Neural crest cell (in vitro differentiated cells): ENCODE results near the gene KCNMA1. TPM values are rescaled to one million over a fixed set of nuclear protein-coding genes. Genes with fewer than 3 reads are reported as not detected.

Experiments
- DNase-seq: peaks from one replicate; pipeline ENCODE4 v3.0.0; 2021; ENCODE audit warnings: low read depth, mixed read lengths, low spot score
- H3K27ac Mint-ChIP-seq: one replicate; pipeline ENCODE4 v1.8.0; 2021; ENCODE audit warnings: mild to moderate bottlenecking, mixed read lengths; ENCODE audit not compliant: unreplicated experiment
- H3K27me3 Mint-ChIP-seq: 2 replicates; pipeline ENCODE4 v1.8.0; 2021; ENCODE audit warnings: low read depth, mild to moderate bottlenecking, mixed read lengths
- H3K36me3 Mint-ChIP-seq: 2 replicates; pipeline ENCODE4 v1.8.0; 2021; ENCODE audit warnings: low read depth, mild to moderate bottlenecking, mixed read lengths
- H3K4me1 Mint-ChIP-seq: 2 replicates; pipeline ENCODE4 v1.8.0; 2021; ENCODE audit warnings: mixed read lengths
- H3K4me3 Mint-ChIP-seq: one replicate; pipeline ENCODE4 v1.8.0; 2021; ENCODE audit warnings: mild to moderate bottlenecking, mixed read lengths
- H3K9me3 Mint-ChIP-seq: 2 replicates; pipeline ENCODE4 v1.8.0; 2021; ENCODE audit warnings: mixed read lengths
- CTCF ChIP-seq: fragments of 200-600 bp; sonication (generic); conservative IDR thresholded peaks from 2 replicates; pipeline ENCODE4 v1.5.0; 2021; ENCODE audit warnings: antibody characterized with exemption, mild to moderate bottlenecking
- total RNA-seq: library from RNA; stranded (reverse); gene quantifications from 2 replicates; pipeline ENCODE4 v1.2.1, GENCODE V29; 2021

The KCNMA1 gene
- total RNA-seq, 1 donor from 2014 or later: 1.7 TPM

GRCh38 chr10:77494756-77495541, 142.7 kb downstream of the KCNMA1 start:
- H3K36me3 Mint-ChIP-seq: no peaks in the 10 kb centered on the region
- no peaks in the 10 kb centered on the region for H3K27me3 Mint-ChIP-seq
- H3K4me1 Mint-ChIP-seq: peaks cover 18% of the 10 kb centered on the region
- DNase-seq: no peak
- no peak overlapping the region for H3K4me3 Mint-ChIP-seq
- no peak for TF ChIP-seq CTCF
- no peak overlapping the region for H3K27ac Mint-ChIP-seq
- H3K9me3 Mint-ChIP-seq: peaks cover 2% of the 10 kb centered on the region

- Mint-ChIP-seq H3K27me3 (no peaks in the 10 kb centered on the region), H3K9me3 (peaks cover 2% of the 10 kb centered on the region), H3K36me3 (no peaks in the 10 kb centered on the region), H3K4me1 (peaks cover 18% of the 10 kb centered on the region), H3K27ac (no peak overlapping the region), H3K4me3 (no peak overlapping the region)
- peak; percentile 43 for TF ChIP-seq CTCF
- peak; percentile 14 for DNase-seq
These were observed 143.3 kb downstream of the KCNMA1 start for GRCh38 chr10:77494327-77494726.

GRCh38 chr10:77493851-77494261, 143.8 kb downstream of the KCNMA1 start:
- Mint-ChIP-seq H3K27ac (no peak overlapping the region), H3K4me1 (peaks cover 18% of the 10 kb centered on the region), H3K27me3 (no peaks in the 10 kb centered on the region), H3K36me3 (no peaks in the 10 kb centered on the region), H3K4me3 (no peak overlapping the region), H3K9me3 (peaks cover 2% of the 10 kb centered on the region)
- no peak for TF ChIP-seq CTCF
- no peak for DNase-seq

- H3K4me3 Mint-ChIP-seq: no peak overlapping the region
- H3K4me1 Mint-ChIP-seq: peaks cover 18% of the 10 kb centered on the region
- H3K27me3 Mint-ChIP-seq: no peaks in the 10 kb centered on the region
- TF ChIP-seq CTCF: no peak
- no peak for DNase-seq
- H3K9me3 Mint-ChIP-seq: peaks cover 2% of the 10 kb centered on the region
- no peak overlapping the region for H3K27ac Mint-ChIP-seq
- H3K36me3 Mint-ChIP-seq: no peaks in the 10 kb centered on the region
These were observed 144.3 kb downstream of the KCNMA1 start for GRCh38 chr10:77493239-77493806.

- H3K9me3 Mint-ChIP-seq: peaks cover 2% of the 10 kb centered on the region
- no peak overlapping the region for H3K4me3 Mint-ChIP-seq
- H3K4me1 Mint-ChIP-seq: peaks cover 10% of the 10 kb centered on the region
- H3K27me3 Mint-ChIP-seq: no peaks in the 10 kb centered on the region
- no peak for DNase-seq
- H3K27ac Mint-ChIP-seq: no peak overlapping the region
- H3K36me3 Mint-ChIP-seq: no peaks in the 10 kb centered on the region
- TF ChIP-seq CTCF: no peak
These were observed 145.1 kb downstream of the KCNMA1 start for GRCh38 chr10:77492368-77492994.
